Measurements from ENCODE around the gene UBE2J2.

Gene UBE2J2

GRCh38 chr1:1218524-1219200 lies 55.0 kb downstream of the UBE2J2 start:
- no peak for DNase-seq (ENCODE audit: low spot score)
- no peak for TF ChIP-seq CTCF (IDR thresholded peaks at IDR 0.05; ENCODE audit: borderline replicate concordance, control extremely low read depth, extremely low read depth, insufficient read depth, missing control alignments)
- in situ Hi-C loops (cut with MboI; ENCODE audit: low sequenced_read_pairs, unreplicated experiment): no loop called here

- no peak for DNase-seq (ENCODE audit: low spot score)
- in situ Hi-C loops (cut with MboI; ENCODE audit: low sequenced_read_pairs, unreplicated experiment): no loop called here
Measured at GRCh38 chr1:1217621-1218523, 55.8 kb downstream of the UBE2J2 start.

DNA sequence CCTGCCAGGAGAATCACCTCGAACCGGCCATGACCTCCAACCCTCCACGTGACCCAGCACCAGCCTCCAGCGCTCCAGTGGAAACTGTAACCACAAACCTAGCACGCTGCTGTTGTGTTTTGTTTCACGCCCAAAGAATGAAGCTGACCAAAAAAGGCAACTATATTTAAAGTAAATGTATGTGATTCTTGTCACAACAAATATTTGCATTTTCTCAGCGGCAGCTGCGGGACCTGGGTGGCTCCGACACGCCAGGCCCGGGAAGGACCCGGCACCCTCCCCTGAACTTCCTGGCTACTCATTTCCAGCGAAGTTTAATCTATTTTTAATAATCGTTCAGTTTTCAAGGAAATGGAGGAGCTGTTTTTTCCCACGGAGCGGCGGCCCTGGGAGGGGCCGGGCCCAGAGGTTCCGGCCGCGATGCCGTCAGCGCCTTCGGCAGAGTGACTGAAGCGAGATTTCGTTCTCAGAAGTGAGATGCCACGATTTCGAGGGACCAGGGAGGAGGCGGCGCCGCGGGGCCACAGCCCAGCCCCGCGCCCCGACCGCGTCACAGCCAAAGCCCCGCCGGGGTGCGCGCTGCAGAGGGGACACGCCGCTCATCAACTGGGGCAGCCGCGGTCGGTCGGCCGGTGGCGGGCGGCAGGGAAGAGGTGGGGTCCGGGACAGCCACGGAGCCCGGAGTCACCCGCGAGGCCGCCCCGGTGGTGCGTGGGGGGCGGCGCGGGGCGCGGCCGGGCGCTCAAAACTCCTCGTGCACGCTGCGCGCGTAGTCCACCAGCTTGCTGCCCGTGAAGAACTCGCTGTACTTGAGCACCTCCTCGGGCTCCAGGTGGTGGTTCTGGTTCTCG lies 56.7 kb downstream of the UBE2J2 start:
- DNase-seq (ENCODE audit: low spot score): no peak
- in situ Hi-C loops (cut with MboI; ENCODE audit: low sequenced_read_pairs, unreplicated experiment): no loop called here
- TF ChIP-seq CTCF (IDR thresholded peaks at IDR 0.05; ENCODE audit: borderline replicate concordance, control extremely low read depth, extremely low read depth, insufficient read depth, missing control alignments): no peak

More at GRCh38 chr1:1217621-1218523, 55.8 kb downstream of the UBE2J2 start:
- TF ChIP-seq CTCF (IDR thresholded peaks at IDR 0.05; ENCODE audit: borderline replicate concordance, control extremely low read depth, extremely low read depth, insufficient read depth, missing control alignments): no peak

DNA sequence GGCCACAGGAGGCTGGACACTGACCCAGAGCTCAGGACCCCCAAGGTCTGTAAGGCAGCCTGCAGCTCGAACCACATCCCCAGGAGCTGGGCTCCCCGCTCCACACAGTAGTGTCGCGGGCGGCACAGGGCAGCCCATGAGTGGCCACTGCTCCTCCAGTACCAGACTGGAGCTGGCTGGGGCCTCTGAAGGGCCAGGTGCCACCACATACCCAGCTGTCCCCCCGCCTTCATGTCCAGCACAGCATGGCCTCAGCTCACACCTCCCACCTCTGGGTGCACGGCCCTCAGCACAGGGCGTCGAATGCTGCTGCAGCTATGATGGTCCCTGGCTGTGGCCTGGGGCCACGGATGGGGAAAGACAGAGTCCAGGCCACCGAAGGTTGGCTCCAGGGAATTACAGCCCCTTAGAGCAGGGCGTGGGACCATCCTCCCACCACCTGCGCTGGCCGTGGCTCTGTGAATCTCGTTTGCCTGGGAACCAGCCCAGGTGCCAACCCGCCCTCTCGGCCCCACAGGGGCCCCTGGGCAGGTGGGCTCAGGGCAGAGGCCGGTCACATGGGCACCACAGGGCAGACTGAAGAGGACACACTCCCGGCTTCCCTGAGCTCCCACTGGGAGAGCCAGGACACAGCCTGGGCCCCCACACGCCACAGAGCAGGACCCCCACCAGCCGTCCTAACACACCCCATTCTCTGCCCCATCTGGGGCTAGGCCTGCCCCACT lies 57.6 kb downstream of the UBE2J2 start:
- no peak for TF ChIP-seq CTCF (IDR thresholded peaks at IDR 0.05; ENCODE audit: borderline replicate concordance, control extremely low read depth, extremely low read depth, insufficient read depth, missing control alignments)
- in situ Hi-C loops (cut with MboI; ENCODE audit: low sequenced_read_pairs, unreplicated experiment): no loop called here
- no peak for DNase-seq (ENCODE audit: low spot score)

- in situ Hi-C loops (cut with MboI; ENCODE audit: low sequenced_read_pairs, unreplicated experiment): no loop called here
- no peak for TF ChIP-seq CTCF (IDR thresholded peaks at IDR 0.05; ENCODE audit: borderline replicate concordance, control extremely low read depth, extremely low read depth, insufficient read depth, missing control alignments)
- DNase-seq (ENCODE audit: low spot score): no peak
Measured at GRCh38 chr1:1215080-1215676, 58.5 kb downstream of the UBE2J2 start.
